Liver (tissue), 9 donors: ENCODE measurements around the gene SP3. TPM values are rescaled to one million over a fixed set of nuclear protein-coding genes. Genes with fewer than 3 reads are reported as not detected.

Experiments used
- DNase-seq: peaks from one replicate; pipeline ENCODE4 v3.0.0-alpha.2; 2017; ENCODE audit warnings: low spot score
- H3K27ac ChIP-seq, 2 donors: one replicate each; pipeline ENCODE4 v1.7.0; 2013; ENCODE audit warnings: inconsistent platforms in 2 of 2, low read length in 2 of 2, control low read depth in 1 of 2, low read depth in 1 of 2, mild to moderate bottlenecking in 1 of 2
- H3K27me3 ChIP-seq, 4 donors: one replicate each; pipeline versions ENCODE4 v1.6.1 to v1.7.0; 2013; ENCODE audit warnings: low read length in 3 of 4, inconsistent platforms in 1 of 4, mild to moderate bottlenecking in 1 of 4, moderate library complexity in 1 of 4; ENCODE audit not compliant: control insufficient read depth in 4 of 4, insufficient read depth in 4 of 4
- H3K36me3 ChIP-seq, 4 donors: one replicate each; pipeline versions ENCODE4 v1.6.1 to v1.7.0; 2013; ENCODE audit warnings: low read length in 3 of 4, mild to moderate bottlenecking in 3 of 4, low read depth in 1 of 4, moderate library complexity in 1 of 4; ENCODE audit not compliant: control insufficient read depth in 4 of 4, insufficient read depth in 3 of 4
- H3K4me1 ChIP-seq, 4 donors: one replicate each; pipeline versions ENCODE4 v1.6.1 to v1.7.0; 2013; ENCODE audit warnings: low read length in 3 of 4, mild to moderate bottlenecking in 3 of 4, moderate library complexity in 1 of 4; ENCODE audit not compliant: control insufficient read depth in 4 of 4, insufficient read depth in 4 of 4
- H3K4me3 ChIP-seq, 3 donors: one replicate each; pipeline versions ENCODE4 v1.6.1 to v1.7.0; 2013; ENCODE audit warnings: low read length in 3 of 3, control low read depth in 1 of 3, low read depth in 1 of 3, mild to moderate bottlenecking in 1 of 3
- H3K9ac ChIP-seq, 2 donors: one replicate each; pipeline ENCODE4 v1.7.0; 2013; ENCODE audit warnings: low read length in 2 of 2, mild to moderate bottlenecking in 2 of 2, moderate library complexity in 2 of 2, control low read depth in 1 of 2, low read depth in 1 of 2
- H3K9me3 ChIP-seq, 4 donors: one replicate each; pipeline versions ENCODE4 v1.6.1 to v1.7.0; 2013; ENCODE audit warnings: low read length in 3 of 4; ENCODE audit not compliant: control insufficient read depth in 4 of 4
- ATF3 ChIP-seq: IDR thresholded peaks from 2 replicates; pipeline ENCODE4 v1.6.1; 2016; ENCODE audit warnings: antibody characterized with exemption
- EGR1 ChIP-seq, 2 donors: IDR thresholded peaks; 2 replicates each; pipeline ENCODE4 v1.6.1; 2016 to 2018; ENCODE audit warnings: antibody characterized with exemption in 2 of 2, low read depth in 2 of 2
- FOXA2 ChIP-seq: IDR thresholded peaks from 2 replicates; pipeline ENCODE4 v1.6.1; 2016; ENCODE audit warnings: antibody characterized with exemption
- HNF4A ChIP-seq, 2 donors: conservative IDR thresholded peaks; 2 replicates each; pipeline ENCODE4 v1.6.1; 2016; ENCODE audit warnings: antibody characterized with exemption in 2 of 2, mild to moderate bottlenecking in 2 of 2
- HNF4G ChIP-seq: IDR thresholded peaks from 2 replicates; pipeline ENCODE4 v1.6.1; 2016; ENCODE audit warnings: antibody characterized with exemption
- JUND ChIP-seq, 2 donors: IDR thresholded peaks; 2 replicates each; pipeline ENCODE4 v1.6.1; 2016; ENCODE audit warnings: antibody characterized with exemption in 2 of 2
- MAX ChIP-seq: IDR thresholded peaks from 2 replicates; pipeline ENCODE4 v1.6.1; 2016; ENCODE audit warnings: antibody characterized with exemption
- NR2F2 ChIP-seq: IDR thresholded peaks from 2 replicates; pipeline ENCODE4 v1.6.1; 2016; ENCODE audit warnings: antibody characterized with exemption
- RAD21 ChIP-seq, 2 donors: IDR thresholded peaks; 2 replicates each; pipeline ENCODE4 v1.6.1; 2016; ENCODE audit warnings: antibody characterized with exemption in 2 of 2, mild to moderate bottlenecking in 2 of 2
- REST ChIP-seq: IDR thresholded peaks from 2 replicates; pipeline ENCODE4 v1.6.1; 2016; ENCODE audit warnings: antibody characterized with exemption, mild to moderate bottlenecking
- RXRA ChIP-seq, 2 donors: IDR thresholded peaks; 2 replicates each; pipeline ENCODE4 v1.6.1; 2017 to 2018; ENCODE audit warnings: antibody characterized with exemption in 2 of 2, mild to moderate bottlenecking in 1 of 2
- SP1 ChIP-seq: IDR thresholded peaks from 2 replicates; pipeline ENCODE4 v1.6.1; 2018; ENCODE audit warnings: antibody characterized with exemption, mild to moderate bottlenecking
- YY1 ChIP-seq: IDR thresholded peaks from 2 replicates; pipeline ENCODE4 v1.6.1; 2016; ENCODE audit warnings: antibody characterized with exemption, mild to moderate bottlenecking
- ZBTB33 ChIP-seq: IDR thresholded peaks from 2 replicates; pipeline ENCODE4 v1.6.1; 2016; ENCODE audit warnings: antibody characterized with exemption
- WGBS: extraction: QIAGEN DNeasy Blood & Tissue Kit; methylation state at CpG from one replicate; pipeline ENCODE4 v1.1.7; 2013; 5-methylcytosine and 5-hydroxymethylcytosine counted together
- polyA plus RNA-seq, 2 donors: library from polyadenylated mRNA; stranded (reverse) in 1 of 2; unstranded in 1 of 2; fragments of 200-250 nt in 1 of 2; fragments of >200 nt in 1 of 2; fragmentation: Nextera tagmentation in 1 of 2; extraction: Ambion mirVana in 1 of 2; gene quantifications; one replicate each; pipeline versions ENCODE4 v1.2.1 to v1.2.3, GENCODE V29; 2013 to 2015
- total RNA-seq, 2 donors: library from RNA; depleted of rRNA; stranded (reverse); fragments of >200 nt; gene quantifications; one replicate each; pipeline ENCODE4 v1.2.3, GENCODE V29; 2014
- donor health status: healthy.
- donor health status: healthy.
- donor health status: healthy.
- donor health status: healthy.
- donor health status: healthy.

SP3 gene
- total and polyA plus RNA-seq, 4 donors, result 10.0 to 83.7 (median 33.2) TPM

GRCh38 chr2:173979751-173980351 lies 14.7 kb upstream of the SP3 start:
- TF ChIP-seq EGR1 (IDR thresholded peaks at IDR 0.05; ENCODE audit: low read depth in 2 of 2), result no peak
- no peak for TF ChIP-seq ATF3
- TF ChIP-seq REST, result no peak
- TF ChIP-seq HNF4A (conservative IDR thresholded peaks at IDR 0.05), result no peak
- TF ChIP-seq NR2F2, result no peak
- TF ChIP-seq ZBTB33, result no peak
- no peak for TF ChIP-seq MAX
- no peak for TF ChIP-seq SP1
- TF ChIP-seq YY1, result no peak
- TF ChIP-seq JUND (IDR thresholded peaks at IDR 0.05), result no peak
- no peak for TF ChIP-seq RXRA (IDR thresholded peaks at IDR 0.05)
- TF ChIP-seq HNF4G, result no peak
- no peak for TF ChIP-seq RAD21 (IDR thresholded peaks at IDR 0.05)
- DNase-seq, result no peak
- 78% methylated on average over 3 of the region's 3 CpGs for WGBS

GRCh38 chr2:173978447-173978846 lies 13.3 kb upstream of the SP3 start:
- no peak for TF ChIP-seq HNF4A (conservative IDR thresholded peaks at IDR 0.05)
- TF ChIP-seq REST, result no peak
- no peak for TF ChIP-seq SP1
- TF ChIP-seq RAD21 (IDR thresholded peaks at IDR 0.05), result no peak
- TF ChIP-seq MAX, result no peak
- no peak for TF ChIP-seq FOXA2
- no peak for TF ChIP-seq NR2F2
- TF ChIP-seq JUND (IDR thresholded peaks at IDR 0.05), result no peak
- Histone ChIP-seq H3K4me1 (peaks cover 2 to 10% (median 6%) of the 10 kb centered on the region in 4 donors), H3K9ac (no peak overlapping the region), H3K27me3 (no peaks in the 10 kb centered on the region), H3K27ac (no peak overlapping the region), H3K36me3 (no peaks in the 10 kb centered on the region), H3K9me3 (no peaks in the 10 kb centered on the region), H3K4me3 (no peak overlapping the region)
- DNase-seq, result no peak
- 96% methylated on average over 1 of the region's 1 CpG for WGBS

More at GRCh38 chr2:173979751-173980351, 14.7 kb upstream of the SP3 start:
- Histone ChIP-seq H3K27ac (no peak overlapping the region), H3K4me3 (no peak overlapping the region), H3K9me3 (no peaks in the 10 kb centered on the region), H3K9ac (no peak overlapping the region), H3K27me3 (no peaks in the 10 kb centered on the region), H3K36me3 (no peaks in the 10 kb centered on the region), H3K4me1 (peaks cover 2 to 19% (median 11%) of the 10 kb centered on the region in 4 donors)
